GM21528 (cell line): ENCODE measurements around the gene ERLEC1.
"Not testable (repeated sequence)": the region's sequence is repeated elsewhere in the genome, so short reads cannot be mapped to it uniquely, and the experiment has no call there.

Source experiments
- ATAC-seq: cut with Tn5 transposase; IDR thresholded peaks from one replicate; pipeline ENCODE4 v1.9.1; 2021; ENCODE audit warnings: mild to moderate bottlenecking, moderate library complexity; ENCODE audit not compliant: unreplicated experiment, low FRiP score

The ERLEC1 gene

GRCh38 chr2:53828331-53828730 is 41.5 kb downstream of the ERLEC1 start:
- ATAC-seq, result no peak

GRCh38 chr2:53829273-53829979 is 42.6 kb downstream of the ERLEC1 start:
- ATAC-seq, result no peak

GRCh38 chr2:53829980-53830290 is 43.1 kb downstream of the ERLEC1 start:
- ATAC-seq, result not testable (repeated sequence)

- ATAC-seq, result no peak
These were observed 53.7 kb downstream of the ERLEC1 start for GRCh38 chr2:53840580-53840979.

- ATAC-seq, result not testable (repeated sequence)
These were observed 54.8 kb downstream of the ERLEC1 start for GRCh38 chr2:53841651-53842050.

GRCh38 chr2:53842891-53843290 is 56.0 kb downstream of the ERLEC1 start:
- ATAC-seq, result no peak

- no peak for ATAC-seq
These were observed 56.8 kb downstream of the ERLEC1 start for GRCh38 chr2:53843595-53843994.

GRCh38 chr2:53848062-53848461 is 61.2 kb downstream of the ERLEC1 start:
- ATAC-seq, result no peak

GRCh38 chr2:53851052-53851757 is 64.4 kb downstream of the ERLEC1 start:
- ATAC-seq, result not testable (repeated sequence)

- no peak for ATAC-seq
These were observed 65.7 kb downstream of the ERLEC1 start for GRCh38 chr2:53852532-53852931.

GRCh38 chr2:53854678-53855077 is 67.8 kb downstream of the ERLEC1 start:
- ATAC-seq, result no peak

GRCh38 chr2:53856272-53856671 is 69.4 kb downstream of the ERLEC1 start:
- ATAC-seq, result no peak

GRCh38 chr2:53859206-53860181 is 72.7 kb downstream of the ERLEC1 start, which contains the start of gene GPR75:
Gene GPR75 (minus strand): TSS chr2:53859967. CDS start chr2:53854756, 5,211 bp downstream.
- ATAC-seq, result no peak

GRCh38 chr2:53861824-53862223 is 75.0 kb downstream of the ERLEC1 start:
- ATAC-seq, result no peak

- no peak for ATAC-seq
These were observed 76.8 kb downstream of the ERLEC1 start for GRCh38 chr2:53863538-53864227.

- no peak for ATAC-seq
These were observed 78.4 kb downstream of the ERLEC1 start for GRCh38 chr2:53865264-53865663.

GRCh38 chr2:53865962-53866361 is 79.1 kb downstream of the ERLEC1 start:
- no peak for ATAC-seq

GRCh38 chr2:53867169-53867568 is 80.3 kb downstream of the ERLEC1 start:
- ATAC-seq, result no peak

GRCh38 chr2:53867773-53868172 is 80.9 kb downstream of the ERLEC1 start:
- ATAC-seq, result no peak
